Measurements from ENCODE around the gene FSTL4. TPM values are rescaled to one million over a fixed set of nuclear protein-coding genes. Genes with fewer than 3 reads are reported as not detected.

The FSTL4 gene
- polyA plus RNA-seq, 1 donor from 2014 or later: 0.57 TPM

- H3K9me2 ChIP-seq (ENCODE audit: insufficient read depth, low read length): no peaks in the 10 kb centered on the region
Measured at GRCh38 chr5:133415506-133415905, 196.8 kb downstream of the FSTL4 start.

GRCh38 chr5:133412661-133413060 lies 199.7 kb downstream of the FSTL4 start:
- H3K4me2 ChIP-seq (ENCODE audit: low read length): no peak overlapping the region

More at GRCh38 chr5:133415506-133415905, 196.8 kb downstream of the FSTL4 start:
- H2AFZ ChIP-seq (ENCODE audit: low read depth, low read length): no peak overlapping the region
- H3K4me3 ChIP-seq (ENCODE audit: low read length): no peak overlapping the region
- no peaks in the 10 kb centered on the region for H3K27me3 ChIP-seq (ENCODE audit: insufficient read depth, low read depth, low read length)
- H3K27ac ChIP-seq (ENCODE audit: low read length): no peak overlapping the region
- TF ChIP-seq EP300 (conservative IDR thresholded peaks at IDR 0.05; ENCODE audit: poor library complexity, severe bottlenecking) (no peak), MXI1 (conservative IDR thresholded peaks at IDR 0.05; ENCODE audit: poor library complexity, severe bottlenecking) (no peak), TAF1 (IDR thresholded peaks at IDR 0.05; ENCODE audit: low read depth) (no peak), EZH2 (IDR thresholded peaks at IDR 0.05; ENCODE audit: borderline replicate concordance, insufficient read depth, low read length, poor library complexity, severe bottlenecking) (no peak), RAD21 (conservative IDR thresholded peaks at IDR 0.05) (no peak), REST (IDR thresholded peaks at IDR 0.05; ENCODE audit: borderline replicate concordance) (no peak)
- no peak overlapping the region for H3K4me2 ChIP-seq (ENCODE audit: low read length)
- H3K9ac ChIP-seq (ENCODE audit: low read length): no peak overlapping the region
- H3K36me3 ChIP-seq (ENCODE audit: insufficient read depth, low read length): no peaks in the 10 kb centered on the region
- no peaks in the 10 kb centered on the region for H3K79me2 ChIP-seq (replicated peaks; ENCODE audit: insufficient read depth, low read length)
- no peaks in the 10 kb centered on the region for H3K9me3 ChIP-seq (ENCODE audit: low read length)
- H3F3A ChIP-seq (ENCODE audit: insufficient read depth, low read length, poor library complexity, severe bottlenecking): no peaks in the 10 kb centered on the region
- no peaks in the 10 kb centered on the region for H4K20me1 ChIP-seq (ENCODE audit: insufficient read depth)

More at GRCh38 chr5:133412661-133413060, 199.7 kb downstream of the FSTL4 start:
- no peaks in the 10 kb centered on the region for H3K36me3 ChIP-seq (ENCODE audit: insufficient read depth, low read length)
- H3K9me3 ChIP-seq (ENCODE audit: low read length): no peaks in the 10 kb centered on the region
- no peaks in the 10 kb centered on the region for H4K20me1 ChIP-seq (ENCODE audit: insufficient read depth)
- no peaks in the 10 kb centered on the region for H3K27me3 ChIP-seq (ENCODE audit: insufficient read depth, low read depth, low read length)
- no peak overlapping the region for H3K4me3 ChIP-seq (ENCODE audit: low read length)
- H3F3A ChIP-seq (ENCODE audit: insufficient read depth, low read length, poor library complexity, severe bottlenecking): no peaks in the 10 kb centered on the region
- H3K9ac ChIP-seq (ENCODE audit: low read length): no peak overlapping the region
- H3K79me2 ChIP-seq (replicated peaks; ENCODE audit: insufficient read depth, low read length): no peaks in the 10 kb centered on the region
- no peak overlapping the region for H2AFZ ChIP-seq (ENCODE audit: low read depth, low read length)
- no peaks in the 10 kb centered on the region for H3K9me2 ChIP-seq (ENCODE audit: insufficient read depth, low read length)
- no peak overlapping the region for H3K27ac ChIP-seq (ENCODE audit: low read length)
- TF ChIP-seq REST (IDR thresholded peaks at IDR 0.05; ENCODE audit: borderline replicate concordance) (no peak), RAD21 (conservative IDR thresholded peaks at IDR 0.05) (no peak), EZH2 (IDR thresholded peaks at IDR 0.05; ENCODE audit: borderline replicate concordance, insufficient read depth, low read length, poor library complexity, severe bottlenecking) (no peak), POLR2AphosphoS5 (IDR thresholded peaks at IDR 0.05) (no peak), SMC3 (conservative IDR thresholded peaks at IDR 0.05; ENCODE audit: poor library complexity) (no peak)

All from neural cell (in vitro differentiated cells).